Stimulated activated naive CD4-positive, alpha-beta T cell (primary cell): Measurements from ENCODE around the gene GPC3.
"Not testable (repeated sequence)": the region's sequence is repeated elsewhere in the genome, so short reads cannot be mapped to it uniquely, and the experiment has no call there.

ENCODE experiments used
- DNase-seq, 6 experiments: peaks; one replicate each; lab custom pipeline; 2025; lab: John Stamatoyannopoulos, UW

Gene GPC3

GRCh38 chrX:133985164-133985966 is at the start of gene GPC3:
Gene GPC3, minus strand, starts transcription at chrX:133985594.
- DNase-seq: peak in 5 of 6 experiments; percentile 23 to 35 (median 27)

DNA sequence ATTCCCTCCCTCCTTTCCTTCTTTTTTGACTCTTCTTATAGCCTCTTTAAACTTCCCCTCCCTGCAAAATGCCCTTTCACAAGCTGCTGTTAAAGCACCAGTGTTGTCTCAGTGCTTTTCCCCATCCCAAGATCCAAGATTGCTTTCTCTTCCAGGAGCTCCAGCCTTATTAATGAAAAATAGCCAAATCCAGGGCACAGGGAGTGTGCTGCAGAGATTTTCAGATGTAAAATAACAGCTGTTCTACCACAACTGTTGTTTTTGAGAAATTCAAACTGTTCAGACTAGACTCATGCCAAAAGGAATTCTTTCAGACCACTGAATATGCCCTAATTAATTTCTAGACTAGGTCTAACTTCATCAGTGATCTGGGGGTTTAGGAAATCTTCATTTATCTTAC is 47.0 kb upstream of the GPC3 start:
- DNase-seq: no peak

DNA sequence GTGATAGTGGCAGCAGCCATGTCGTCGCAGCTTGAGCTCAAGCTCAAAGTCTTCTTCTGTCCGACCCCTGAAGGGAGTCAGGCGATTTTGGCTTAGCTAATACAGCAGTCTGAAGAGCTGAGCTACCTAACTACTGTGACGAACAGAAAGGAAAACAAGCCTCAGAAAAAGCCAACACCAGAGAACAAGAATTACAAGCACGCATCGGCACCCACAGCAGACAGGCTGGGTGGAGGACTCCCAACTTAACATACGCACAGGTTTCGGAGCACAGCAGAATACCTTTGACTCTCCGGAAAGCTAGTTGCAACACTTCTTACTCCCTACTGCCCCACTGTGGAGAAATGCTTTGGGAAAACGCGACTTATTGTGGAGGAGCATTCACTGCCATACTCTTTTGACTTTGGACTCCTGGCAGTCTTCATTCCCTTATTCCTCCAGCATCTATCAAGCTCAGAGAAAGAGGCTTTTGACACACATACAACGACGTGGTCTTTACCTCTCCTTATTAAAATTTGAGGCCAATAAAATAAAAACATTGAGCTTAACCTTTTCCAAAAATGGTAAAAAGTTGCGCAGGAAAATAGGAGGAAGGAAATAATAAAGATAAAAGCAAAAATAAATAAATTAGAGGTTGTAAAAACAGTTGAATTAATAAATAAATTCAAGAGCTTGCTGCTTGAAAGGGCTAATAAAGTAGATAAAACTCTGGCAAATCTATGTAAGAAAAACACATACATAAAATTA is 41.3 kb upstream of the GPC3 start:
- DNase-seq: peak in 4 of 6 experiments; percentile 0 to 55 (median 23)

DNA sequence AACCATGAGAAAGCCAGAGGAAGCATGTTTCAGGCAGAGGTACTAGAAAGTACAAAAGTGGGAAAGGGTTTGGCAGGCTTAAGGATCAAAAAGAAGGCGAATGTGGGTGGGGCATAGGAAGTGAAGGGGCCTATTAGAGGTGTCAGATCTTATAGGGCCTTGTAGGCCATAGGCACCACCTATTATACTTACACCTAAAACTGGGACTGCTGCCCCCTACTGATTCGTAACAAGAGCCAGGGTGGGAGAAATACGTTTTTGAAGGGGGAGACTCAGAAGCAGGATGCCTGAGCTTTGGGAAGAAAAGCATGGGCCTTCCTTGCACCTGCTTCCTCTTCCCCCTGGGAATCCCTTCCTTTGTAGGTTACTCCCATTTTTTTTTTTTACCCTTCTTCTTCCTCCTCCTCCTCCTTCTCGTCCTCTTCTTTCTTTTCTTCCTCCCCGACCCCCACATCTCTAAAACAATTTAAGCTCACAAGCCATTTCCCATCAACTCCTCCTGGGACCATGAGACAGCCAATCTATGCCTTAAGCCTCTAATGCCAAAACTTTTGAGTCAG is 40.7 kb upstream of the GPC3 start:
- DNase-seq: no peak

DNA sequence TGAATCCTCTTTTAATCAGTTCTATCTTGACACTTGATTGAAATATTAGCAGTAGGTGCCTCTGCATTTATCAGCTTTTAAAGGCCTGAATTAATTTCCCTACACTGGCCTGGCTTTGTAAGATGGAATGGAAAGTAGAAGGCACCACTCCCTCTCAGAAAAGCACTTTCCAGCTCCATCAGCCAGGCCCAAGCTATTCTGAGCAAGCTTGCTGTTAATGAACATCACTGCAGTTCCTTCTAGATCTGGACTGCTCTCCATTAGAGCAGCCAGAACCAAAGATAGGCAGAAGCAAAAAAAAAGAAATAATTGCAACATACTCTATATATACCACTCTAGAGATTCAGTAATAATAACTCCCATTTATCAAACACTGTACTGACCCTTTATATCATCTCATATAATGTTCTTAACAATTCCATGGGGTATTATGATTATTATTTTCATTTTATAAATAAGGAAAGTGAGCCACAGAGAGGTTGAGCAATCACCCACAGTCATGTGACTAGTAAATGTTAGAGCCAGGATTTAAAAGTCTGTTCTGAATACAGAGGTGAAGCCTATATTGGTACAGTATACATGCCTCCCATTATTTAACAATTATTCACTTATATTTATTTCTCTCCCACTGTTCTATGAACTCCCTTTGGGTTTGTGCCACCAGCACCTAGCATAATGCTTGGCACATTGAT is 39.4 kb upstream of the GPC3 start:
- no peak for DNase-seq

- DNase-seq: peak in 1 of 6 experiments; percentile 6
Measured at GRCh38 chrX:134023851-134024281, 38.5 kb upstream of the GPC3 start.

GRCh38 chrX:134020910-134021309 is 35.5 kb upstream of the GPC3 start:
- DNase-seq: no peak

GRCh38 chrX:134019567-134020206 is 34.3 kb upstream of the GPC3 start:
- DNase-seq: no peak

- not testable (repeated sequence) for DNase-seq
Measured at GRCh38 chrX:134016309-134016708, 30.9 kb upstream of the GPC3 start.

DNA sequence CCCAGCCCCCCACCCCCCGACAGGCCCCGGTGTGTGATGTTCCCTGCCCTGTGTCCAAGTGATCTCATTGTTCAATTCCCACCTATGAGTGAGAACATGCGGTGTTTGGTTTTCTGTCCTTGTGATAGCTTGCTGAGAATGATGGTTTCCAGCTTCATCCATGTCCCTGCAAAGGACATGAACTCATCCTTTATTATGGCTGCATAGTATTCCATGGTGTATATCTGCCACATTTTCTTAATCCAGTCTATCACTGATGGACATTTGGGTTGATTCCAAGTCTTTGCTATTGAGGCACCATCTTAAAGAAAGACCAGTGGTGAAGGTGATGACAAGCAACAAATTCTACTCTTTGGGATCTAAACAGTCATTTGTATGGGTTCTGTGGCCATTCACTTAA is 30.1 kb upstream of the GPC3 start:
- not testable (repeated sequence) for DNase-seq

GRCh38 chrX:134013524-134013923 is 28.1 kb upstream of the GPC3 start:
- no peak for DNase-seq

DNA sequence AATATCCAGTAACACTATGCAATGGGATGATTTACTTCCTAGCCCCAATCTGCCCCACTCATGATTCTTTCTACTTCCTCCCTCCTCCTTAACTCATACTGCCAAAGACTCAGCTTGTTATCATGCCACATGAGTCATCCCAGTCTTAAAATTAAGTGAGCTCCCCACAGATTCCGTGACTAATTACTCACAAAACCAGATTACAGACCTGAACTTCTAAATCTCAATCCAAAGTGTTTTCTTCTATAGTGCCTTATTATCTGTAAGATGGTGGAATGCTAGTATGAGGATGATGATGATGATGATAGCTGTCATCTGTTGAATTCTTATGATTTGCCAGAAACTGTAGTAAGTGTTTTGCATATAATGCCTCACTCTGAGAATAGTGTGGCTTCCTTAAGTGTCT is 27.7 kb upstream of the GPC3 start:
- DNase-seq: no peak

GRCh38 chrX:134010690-134011089 is 25.3 kb upstream of the GPC3 start:
- no peak for DNase-seq

- no peak for DNase-seq
Measured at GRCh38 chrX:134007716-134008115, 22.3 kb upstream of the GPC3 start.

DNA sequence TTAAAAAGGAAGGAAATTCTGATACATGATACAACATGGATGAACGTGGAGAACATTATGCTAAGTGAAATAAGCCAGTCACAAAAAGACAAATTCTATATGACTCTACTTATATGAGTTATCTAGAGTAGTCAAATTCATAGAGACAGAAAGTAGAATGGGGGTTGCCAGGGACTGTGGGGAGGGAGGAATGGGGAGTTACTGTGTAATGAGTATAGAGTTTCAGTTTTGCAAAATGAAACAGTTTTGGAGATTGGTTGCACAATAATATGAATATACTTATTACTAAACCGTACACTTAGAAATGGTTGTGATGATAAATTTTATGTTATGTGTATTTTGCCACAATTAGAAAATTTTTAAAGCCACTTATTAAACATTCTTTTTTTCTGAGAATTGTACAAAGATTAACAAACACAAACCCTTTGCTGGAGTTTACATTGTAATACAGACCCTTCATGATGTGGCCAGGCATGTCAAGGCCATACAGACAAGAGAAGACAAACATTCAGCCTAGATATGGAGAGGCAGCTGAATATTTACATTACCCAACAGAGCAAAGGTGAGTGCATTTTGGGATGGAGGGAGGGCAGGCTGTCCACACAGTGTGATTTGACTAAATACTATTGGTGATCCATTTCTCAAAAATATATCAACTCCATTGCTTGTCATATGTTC is 21.2 kb upstream of the GPC3 start:
- no peak for DNase-seq

GRCh38 chrX:134004084-134004483 is 18.7 kb upstream of the GPC3 start:
- no peak for DNase-seq

DNA sequence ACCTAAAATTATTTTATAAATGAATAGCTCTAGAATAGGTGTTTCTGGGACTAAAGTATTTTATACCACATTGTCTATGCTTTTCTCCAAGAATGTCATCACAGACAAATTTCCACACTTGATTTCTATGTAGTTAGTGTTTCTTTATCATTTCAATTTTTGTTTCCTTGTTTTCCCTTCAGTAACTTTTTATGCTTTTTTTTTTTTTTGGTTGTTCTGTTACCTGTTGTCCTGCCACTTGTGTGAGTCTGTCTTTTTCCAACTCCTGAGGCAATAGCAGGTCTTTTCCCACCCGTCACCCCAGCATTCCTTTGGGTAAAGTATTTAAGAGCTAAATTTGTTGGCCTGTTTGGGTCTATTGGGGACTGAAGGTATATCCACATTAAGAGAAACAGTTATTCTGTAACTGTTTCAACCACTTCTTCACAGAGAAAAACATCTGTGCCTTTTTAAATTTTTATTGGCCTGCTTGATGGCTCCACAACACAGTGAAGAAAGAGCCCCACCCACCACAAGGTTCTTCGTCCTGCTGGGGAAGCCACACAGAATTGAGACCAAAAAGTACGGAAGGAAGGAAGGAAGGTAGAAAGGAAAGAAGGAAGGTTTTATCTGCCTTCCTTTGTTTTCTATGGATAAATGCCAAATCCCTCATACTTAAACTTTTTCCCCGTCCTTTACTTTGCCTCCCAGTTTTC is 17.7 kb upstream of the GPC3 start:
- no peak for DNase-seq

DNA sequence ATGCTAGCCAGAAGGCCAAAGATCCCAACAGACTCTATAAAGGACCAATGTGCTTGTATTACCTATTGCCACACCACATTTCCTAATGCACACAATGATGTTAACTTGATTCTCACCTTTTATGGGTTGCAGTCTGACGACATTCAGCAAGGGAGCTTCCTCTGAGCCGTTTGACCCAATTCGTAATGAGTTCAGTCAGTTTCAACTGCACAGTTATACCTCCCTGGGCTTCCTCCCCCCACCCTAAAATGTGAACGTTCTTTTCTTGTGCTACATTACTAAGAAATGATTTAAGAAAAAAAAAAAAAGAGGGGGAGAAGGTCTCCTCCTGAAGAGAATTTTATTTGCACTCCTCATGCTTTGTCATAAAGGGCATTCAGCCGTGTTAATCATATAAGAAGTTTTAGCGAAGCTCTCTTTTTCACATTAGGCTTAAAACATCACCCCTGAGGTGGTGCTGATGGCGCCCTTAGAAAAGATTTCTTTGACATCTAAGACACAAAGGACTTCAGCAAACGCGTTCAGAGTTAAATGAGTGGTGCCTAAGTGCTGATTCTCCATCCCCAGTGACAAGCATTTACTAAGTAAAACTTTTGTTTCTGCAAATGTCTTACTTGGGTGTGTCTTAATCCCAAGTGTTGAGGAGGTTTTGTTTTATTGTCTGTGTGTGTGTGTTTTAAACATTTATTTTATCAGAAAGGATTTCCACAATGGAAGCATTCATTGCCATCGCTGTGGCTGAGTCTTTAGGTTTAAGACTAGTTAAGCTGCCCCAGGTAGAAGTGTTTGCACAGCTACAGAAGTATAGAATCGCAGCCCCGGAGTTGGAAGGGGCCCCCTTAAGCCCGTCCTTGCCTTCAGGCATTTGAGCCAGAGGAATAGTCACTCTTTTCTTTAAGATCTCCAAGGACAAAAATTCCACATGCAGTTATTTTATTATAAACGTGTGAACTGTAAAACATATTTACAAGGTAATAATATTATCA is 15.2 kb upstream of the GPC3 start:
- DNase-seq: no peak

- DNase-seq: no peak
Measured at GRCh38 chrX:133999031-133999705, 13.8 kb upstream of the GPC3 start.
